OCI-LY7 (cell line): ENCODE measurements around the gene ERCC3. TPM values are rescaled to one million over a fixed set of nuclear protein-coding genes. Genes with fewer than 3 reads are reported as not detected.

Source experiments
- BruUV-seq: library from RNA; stranded (reverse); fragments of 400-500 nt; replicated peaks from 2 replicates; lab custom pipeline; 2021; lab: Mats Ljungman, UMichigan
- CTCF ChIA-PET: fragments of 300-600 bp; sonication (Branson Sonifier 250); formaldehyde crosslinking; loops from one replicate; lab custom pipeline; 2022; ENCODE audit warnings: antibody characterized with exemption; ENCODE audit not compliant: unreplicated experiment; lab: Charles Lee
- POLR2A ChIA-PET: fragments of 300-600 bp; sonication (Branson Sonifier 250); formaldehyde crosslinking; loops from one replicate; lab custom pipeline; 2022; ENCODE audit warnings: antibody characterized with exemption; lab: Charles Lee
- DNase-seq: peaks from one replicate; pipeline ENCODE4 v3.0.0-alpha.2; 2015; ENCODE audit warnings: low spot score
- H2AFZ ChIP-seq: fragments of 200-600 bp; sonication (generic), shearing (Covaris generic); 2 replicates; pipeline ENCODE4 v1.6.1; 2014; ENCODE audit warnings: mild to moderate bottlenecking, antibody characterized with exemption, low read length, moderate library complexity
- H3K27ac ChIP-seq: fragments of 200-600 bp; sonication (generic); 2 replicates; pipeline ENCODE4 v1.5.1; 2014; ENCODE audit warnings: mixed run types, low read depth, mild to moderate bottlenecking, moderate library complexity, low read length, inconsistent platforms; ENCODE audit not compliant: poor library complexity, severe bottlenecking
- H3K36me3 ChIP-seq: fragments of 200-600 bp; sonication (generic); 2 replicates; pipeline ENCODE4 v1.6.1; 2014; ENCODE audit warnings: mild to moderate bottlenecking, antibody characterized with exemption, low read length, moderate library complexity, mixed read lengths; ENCODE audit not compliant: insufficient read depth
- H3K4me1 ChIP-seq: fragments of 200-600 bp; sonication (generic); 2 replicates; pipeline ENCODE4 v1.5.1; 2014; ENCODE audit warnings: mild to moderate bottlenecking, low read length; ENCODE audit not compliant: insufficient read depth, poor library complexity, severe bottlenecking
- H3K4me2 ChIP-seq: fragments of 200-600 bp; sonication (generic); 2 replicates; pipeline ENCODE4 v1.6.1; 2014; ENCODE audit warnings: mild to moderate bottlenecking, low read length
- H3K4me3 ChIP-seq: fragments of 200-600 bp; sonication (generic); 2 replicates; pipeline ENCODE4 v1.5.1; 2014; ENCODE audit warnings: mild to moderate bottlenecking, low read depth, low read length; ENCODE audit not compliant: poor library complexity, severe bottlenecking
- H3K79me2 ChIP-seq: fragments of 200-600 bp; sonication (generic); 2 replicates; pipeline ENCODE4 v1.6.1; 2016; ENCODE audit warnings: low read depth, mild to moderate bottlenecking, low read length, moderate library complexity, mixed read lengths; ENCODE audit not compliant: insufficient read depth
- H3K9me2 ChIP-seq: fragments of 200-600 bp; sonication (generic); 2 replicates; pipeline ENCODE4 v1.6.1; 2016; ENCODE audit warnings: mild to moderate bottlenecking, low read length, mixed read lengths; ENCODE audit not compliant: insufficient read depth
- H3K9me3 ChIP-seq: fragments of 200-600 bp; sonication (generic); 2 replicates; pipeline ENCODE4 v1.6.1; 2014; ENCODE audit warnings: mild to moderate bottlenecking, mixed run types, low read length, mixed read lengths
- H4K20me1 ChIP-seq: fragments of 200-600 bp; sonication (generic); 2 replicates; pipeline ENCODE4 v1.6.1; 2014; ENCODE audit warnings: mild to moderate bottlenecking, antibody characterized with exemption, low read length, moderate library complexity, mixed read lengths; ENCODE audit not compliant: insufficient read depth
- CTCF ChIP-seq: fragments of 200-600 bp; sonication (generic); conservative IDR thresholded peaks from 2 replicates; pipeline ENCODE4 v1.5.1; 2014; ENCODE audit warnings: mild to moderate bottlenecking, antibody characterized with exemption, low read length, moderate library complexity, mixed read lengths
- EZH2phosphoT487 ChIP-seq: fragments of 200-600 bp; sonication (generic); IDR thresholded peaks from 2 replicates; pipeline ENCODE4 v1.6.1; 2018; ENCODE audit warnings: low read depth, borderline replicate concordance, mild to moderate bottlenecking, mixed run types, antibody characterized with exemption, low read length, moderate library complexity, mixed read lengths
- intact Hi-C: fragments of 100-400 bp; cut with micrococcal nuclease; formaldehyde crosslinking; loops from one replicate; pipeline ENCODE4 v1.10.0; 2022; ENCODE audit not compliant: unreplicated experiment
- total RNA-seq, 2 experiments: library from RNA; depleted of rRNA in 1 of 2; stranded (reverse); fragments of >200 nt in 1 of 2; shearing (Covaris generic) in 1 of 2; gene quantifications; 2 replicates each; pipeline ENCODE4 v1.2.3, GENCODE V29; 2014 to 2022

ERCC3 gene
- total RNA-seq, 2 experiments from 2014 or later, result 35.1 to 58.4 TPM

GRCh38 chr2:127275789-127276188 lies 18.2 kb downstream of the ERCC3 start:
- no peak for DNase-seq
- no peaks in the 10 kb centered on the region for H3K9me2 ChIP-seq
- ChIA-PET CTCF (no interaction called here), POLR2A (no interaction called here)
- BruUV-seq, result no TSS peak
- H2AFZ ChIP-seq, result no peak overlapping the region
- no peaks in the 10 kb centered on the region for H3K4me1 ChIP-seq
- H3K79me2 ChIP-seq, result no peaks in the 10 kb centered on the region
- H3K4me3 ChIP-seq, result no peak overlapping the region
- no peaks in the 10 kb centered on the region for H4K20me1 ChIP-seq
- no peak for TF ChIP-seq CTCF
- H3K9me3 ChIP-seq, result no peaks in the 10 kb centered on the region
- intact Hi-C loops, result no loop called here
- H3K36me3 ChIP-seq, result peaks cover 92% of the 10 kb centered on the region
- H3K27ac ChIP-seq, result no peak overlapping the region
- no peak overlapping the region for H3K4me2 ChIP-seq

- H2AFZ ChIP-seq, result no peak overlapping the region
- H3K4me1 ChIP-seq, result no peaks in the 10 kb centered on the region
- ChIA-PET CTCF (no interaction called here), POLR2A (no interaction called here)
- no peak overlapping the region for H3K4me3 ChIP-seq
- BruUV-seq, result no TSS peak
- H3K27ac ChIP-seq, result no peak overlapping the region
- H3K79me2 ChIP-seq, result no peaks in the 10 kb centered on the region
- no peak for DNase-seq
- peaks cover 94% of the 10 kb centered on the region for H3K36me3 ChIP-seq
- H4K20me1 ChIP-seq, result no peaks in the 10 kb centered on the region
- no peaks in the 10 kb centered on the region for H3K9me2 ChIP-seq
- H3K9me3 ChIP-seq, result no peaks in the 10 kb centered on the region
- no peak overlapping the region for H3K4me2 ChIP-seq
- intact Hi-C loops, result no loop called here
- no peak for TF ChIP-seq EZH2phosphoT487
Measured at GRCh38 chr2:127275356-127275755, 18.6 kb downstream of the ERCC3 start.

GRCh38 chr2:127270663-127271062 lies 23.3 kb downstream of the ERCC3 start:
- no peaks in the 10 kb centered on the region for H4K20me1 ChIP-seq
- H3K9me3 ChIP-seq, result no peaks in the 10 kb centered on the region
- no peak overlapping the region for H2AFZ ChIP-seq
- H3K4me3 ChIP-seq, result no peak overlapping the region
- H3K4me2 ChIP-seq, result no peak overlapping the region
- BruUV-seq, result no TSS peak
- peaks cover 90% of the 10 kb centered on the region for H3K36me3 ChIP-seq
- intact Hi-C loops, result no loop called here
- no peaks in the 10 kb centered on the region for H3K79me2 ChIP-seq
- H3K9me2 ChIP-seq, result no peaks in the 10 kb centered on the region
- H3K27ac ChIP-seq, result no peak overlapping the region
- POLR2A ChIA-PET, result interaction anchor here (0.6 kb wide), 1 partner anchor 280 kb away, joined by 3 read pairs; no protein-coding TSS in a partner anchor
- H3K4me1 ChIP-seq, result no peaks in the 10 kb centered on the region
- no peak for DNase-seq
- CTCF ChIA-PET, result no interaction called here
- peak; percentile 59 for TF ChIP-seq CTCF
- no peak for TF ChIP-seq EZH2phosphoT487
